GM21390 (cell line): ENCODE results near the gene WDR49.

Source experiments
- ATAC-seq: cut with Tn5 transposase; IDR thresholded peaks from one replicate; pipeline ENCODE4 v1.9.1; 2021; ENCODE audit not compliant: unreplicated experiment

WDR49 gene

DNA sequence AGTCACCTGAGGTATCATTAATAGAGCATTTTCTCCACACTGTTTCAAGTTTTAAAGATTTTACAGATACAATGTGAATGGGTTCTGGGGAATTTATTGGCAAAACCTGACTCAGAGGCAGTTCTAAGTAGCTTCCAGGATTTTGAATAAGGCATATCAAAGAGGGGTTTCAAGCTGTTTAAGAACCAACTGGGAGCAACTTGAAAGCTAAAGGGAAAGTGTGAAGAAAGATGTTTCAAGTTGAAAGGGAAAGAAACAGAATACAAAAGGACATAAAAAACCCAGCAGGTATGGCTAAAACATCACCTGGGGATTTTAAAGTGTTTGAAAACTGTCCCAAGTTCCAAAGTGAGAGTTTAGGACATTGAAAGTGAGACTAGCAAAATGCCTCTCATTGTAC lies 162.1 kb downstream of the WDR49 start:
- ATAC-seq = no peak

- ATAC-seq = no peak
Observed at GRCh38 chr3:167489571-167489970, 164.2 kb downstream of the WDR49 start.

DNA sequence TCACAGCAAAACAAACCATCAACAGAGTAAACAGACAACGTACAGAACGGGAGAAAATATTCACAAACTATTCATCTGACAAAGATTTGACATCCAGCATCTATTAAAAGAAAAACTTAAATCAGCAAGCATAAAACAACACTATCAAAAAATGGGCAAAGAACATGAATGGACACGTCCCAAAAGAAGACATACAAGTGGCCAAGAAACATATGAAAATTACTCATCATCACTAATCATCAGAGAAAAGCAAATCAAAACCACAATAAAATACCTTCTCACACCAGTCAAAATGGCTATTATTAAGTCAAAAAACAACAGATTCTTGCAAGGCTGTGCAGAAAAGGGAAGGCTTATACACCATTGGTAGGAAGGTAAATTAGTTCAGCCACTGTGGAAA lies 166.2 kb downstream of the WDR49 start:
- no peak for ATAC-seq

DNA sequence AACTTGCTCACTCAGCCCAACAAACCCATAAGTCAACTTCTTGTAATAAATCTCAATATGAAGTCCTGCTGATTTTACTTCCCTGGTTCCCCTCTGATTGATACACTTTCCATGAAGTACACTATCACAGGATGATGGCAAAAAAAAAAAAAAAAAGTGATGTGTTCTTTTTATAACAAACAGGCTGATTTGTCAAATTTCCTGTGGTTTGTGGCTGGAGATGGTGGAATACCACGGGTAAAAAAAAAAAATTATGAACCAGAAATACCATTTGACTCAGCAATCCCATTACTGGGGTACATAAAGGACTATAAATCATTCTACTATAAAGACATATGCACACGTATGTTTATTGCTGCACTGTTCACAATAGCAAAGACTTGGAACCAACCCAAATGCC lies 169.2 kb downstream of the WDR49 start:
- ATAC-seq = no peak

DNA sequence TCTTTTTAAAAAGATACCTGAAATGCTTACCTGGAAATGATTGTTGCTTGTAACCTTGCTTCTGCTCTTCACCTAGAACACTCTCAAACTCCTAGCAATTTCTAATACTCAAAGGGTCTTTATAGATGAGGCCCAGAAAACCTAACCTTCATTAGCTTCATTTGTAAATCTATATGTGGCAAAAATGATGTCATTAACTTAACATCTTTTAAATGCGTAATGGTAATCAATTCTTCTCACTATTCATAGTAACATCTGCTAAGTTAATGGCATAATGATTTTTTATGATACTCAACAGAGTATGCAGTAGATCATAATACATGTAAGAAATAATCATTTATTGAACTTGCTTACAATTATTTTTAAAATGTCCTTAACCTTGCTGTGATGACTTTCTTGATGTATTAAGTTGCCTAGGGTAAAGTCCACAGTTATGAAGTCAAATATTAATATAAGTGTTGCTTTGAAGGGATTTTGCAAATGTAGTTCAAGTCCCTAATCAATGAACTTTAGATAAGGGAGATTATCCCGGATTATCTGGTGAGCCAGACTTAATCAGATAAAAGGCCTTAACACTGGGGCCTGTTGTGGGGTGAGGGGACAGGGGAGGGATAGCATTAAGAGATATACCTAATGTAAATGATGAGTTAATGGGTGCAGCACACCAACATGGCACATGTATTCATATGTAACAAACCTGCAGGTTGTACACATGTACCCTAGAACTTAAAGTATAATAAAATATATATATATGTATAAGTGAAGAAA lies 169.8 kb downstream of the WDR49 start:
- no peak for ATAC-seq

- ATAC-seq = no peak
Observed at GRCh38 chr3:167481164-167481563, 172.6 kb downstream of the WDR49 start.

DNA sequence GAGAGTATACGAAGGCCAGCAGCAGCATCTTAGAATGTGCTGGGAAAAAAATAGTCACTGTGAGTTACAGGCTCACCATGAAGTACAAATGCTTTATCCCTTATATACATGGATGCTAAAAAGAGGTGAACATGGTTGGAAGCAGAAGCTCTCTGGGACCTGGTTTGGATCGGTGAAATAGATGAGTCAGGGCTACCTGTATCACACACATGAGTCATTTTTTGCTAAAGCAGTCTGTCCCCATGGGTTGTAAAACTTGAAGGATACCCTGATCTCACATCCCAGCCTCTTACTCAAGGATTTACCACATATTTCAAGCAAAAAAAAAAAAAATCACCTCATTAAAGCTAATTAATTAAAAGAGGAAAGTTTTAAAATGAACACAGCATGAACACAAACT lies 173.0 kb downstream of the WDR49 start:
- no peak for ATAC-seq

DNA sequence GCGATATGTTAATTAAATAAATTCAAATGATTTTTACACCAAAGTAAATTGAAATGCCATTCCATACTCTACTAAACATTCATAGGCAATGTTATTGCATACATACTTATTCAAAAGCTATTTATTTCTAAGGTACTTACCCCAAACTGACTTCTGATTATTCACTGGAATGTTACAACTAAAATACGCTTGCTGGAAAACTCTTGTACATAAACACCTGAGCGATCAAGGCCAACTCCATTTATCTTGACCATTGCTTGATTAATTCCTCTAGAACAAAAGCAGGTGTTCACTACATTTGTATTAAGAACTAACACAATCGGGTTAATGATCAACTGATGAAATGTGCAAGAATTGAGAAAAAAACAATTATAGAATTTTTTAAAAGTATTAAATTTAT lies 179.9 kb downstream of the WDR49 start, which contains the start of gene SERPINI2:
SERPINI2 (minus strand) TSS at position 180 of the 400 bp plus-strand sequence. CDS start 2,208 bp downstream, outside the sequence.
- ATAC-seq = no peak

GRCh38 chr3:167469381-167469780 lies 184.4 kb downstream of the WDR49 start:
- no peak for ATAC-seq

DNA sequence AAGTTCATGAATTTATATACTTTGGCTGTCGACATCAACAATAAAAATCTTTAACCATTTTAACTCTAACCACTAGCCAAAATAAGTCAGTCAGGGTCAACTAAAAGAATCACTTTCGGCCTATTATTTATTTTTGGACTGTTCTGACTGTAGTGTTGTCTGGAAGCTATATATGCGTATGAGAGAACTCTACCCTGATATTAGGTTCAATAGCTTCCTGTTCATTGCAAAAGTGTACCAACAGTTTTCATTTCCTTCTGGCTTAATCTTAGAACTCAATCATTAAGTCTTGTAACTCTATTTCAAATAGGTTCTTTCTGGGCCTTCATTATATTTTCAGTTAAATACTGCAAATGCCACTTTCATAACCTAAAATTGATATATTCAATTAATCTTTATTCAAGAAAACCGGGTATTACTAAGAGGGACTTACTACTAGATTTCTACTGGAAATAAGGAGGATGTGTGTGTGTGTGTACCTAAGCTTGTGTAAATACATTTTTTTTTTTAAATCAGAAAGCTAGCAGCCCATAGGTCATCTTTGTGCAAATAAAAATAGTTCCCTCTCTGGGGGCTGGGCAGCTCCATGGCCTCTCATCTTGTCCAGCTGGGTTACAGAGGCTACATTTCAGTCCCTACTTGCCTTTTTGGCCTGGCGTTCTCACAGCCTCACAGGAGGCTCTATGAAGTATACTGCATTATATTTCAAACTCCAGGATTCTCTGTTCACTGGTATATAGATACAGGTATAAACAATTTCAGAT lies 185.7 kb downstream of the WDR49 start:
- no peak for ATAC-seq

DNA sequence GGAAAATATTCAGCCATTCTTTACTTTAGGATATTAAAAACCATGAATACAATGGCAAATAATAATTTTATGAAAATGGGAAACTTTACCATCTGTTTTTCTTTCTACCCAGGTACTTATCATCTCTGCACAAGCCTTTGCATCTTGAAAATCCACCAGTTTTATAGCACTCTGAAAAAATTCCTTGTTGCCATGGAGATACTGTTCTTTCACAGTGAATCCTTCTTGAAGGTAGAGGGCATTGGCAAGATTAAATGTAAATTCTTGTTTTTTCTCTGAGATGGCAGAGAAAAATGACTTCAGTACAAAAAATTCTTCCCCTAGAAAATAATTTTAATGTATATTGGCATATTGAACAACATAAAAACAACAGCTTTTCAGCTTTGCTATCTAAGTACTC lies 186.8 kb downstream of the WDR49 start:
- no peak for ATAC-seq

DNA sequence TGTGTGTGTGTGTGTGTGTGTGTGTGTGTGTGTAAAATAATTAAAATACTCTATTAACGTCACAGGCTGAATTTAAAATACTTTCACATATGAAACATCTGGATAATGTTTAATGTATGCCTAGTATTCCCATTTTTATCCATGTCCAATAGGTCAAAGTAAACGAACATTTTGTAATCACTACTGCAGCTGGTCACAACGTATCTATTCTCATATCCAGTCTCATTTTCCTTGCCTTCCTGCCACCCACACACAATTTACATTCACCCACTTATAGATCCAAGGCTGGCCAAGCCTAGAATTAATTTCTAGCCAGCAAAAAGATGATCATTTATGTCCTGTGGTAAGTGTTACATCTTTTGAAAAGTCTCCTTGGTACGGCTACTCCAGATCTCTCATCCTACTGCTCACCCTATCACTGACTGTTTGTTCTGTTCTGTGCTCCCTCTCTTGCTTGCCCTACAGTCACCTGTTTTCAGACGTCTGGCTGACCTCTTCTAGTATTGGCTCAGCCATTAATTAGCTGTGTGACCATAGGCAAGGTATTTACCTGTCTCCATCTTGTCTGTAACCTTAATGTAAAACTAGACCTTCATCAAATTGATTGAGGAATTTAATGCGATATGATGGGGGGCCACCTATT lies 197.5 kb downstream of the WDR49 start:
- ATAC-seq = no peak

DNA sequence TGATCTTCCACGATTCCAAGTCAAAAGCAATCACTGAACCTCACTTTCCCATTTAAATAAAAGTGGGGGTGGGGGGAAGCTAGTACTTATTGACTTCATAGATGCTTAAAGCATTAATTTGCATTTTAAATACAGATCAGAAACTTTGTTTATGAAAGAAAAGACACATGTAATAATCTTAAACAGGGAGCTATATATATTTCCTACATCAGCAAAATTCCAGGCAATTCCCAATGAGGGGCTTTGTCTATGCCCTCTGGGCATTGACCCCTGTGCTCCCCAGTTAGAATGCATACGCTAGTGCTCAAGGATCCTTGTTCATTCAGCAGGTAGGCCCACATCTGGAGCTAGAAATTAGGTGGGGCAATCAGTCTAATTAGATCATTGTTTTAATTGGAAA lies 199.9 kb downstream of the WDR49 start:
- ATAC-seq = no peak

GRCh38 chr3:167451282-167451681 lies 202.5 kb downstream of the WDR49 start:
- ATAC-seq = no peak

- no peak for ATAC-seq
Observed at GRCh38 chr3:167450675-167451074, 203.1 kb downstream of the WDR49 start.

GRCh38 chr3:167450195-167450594 lies 203.5 kb downstream of the WDR49 start:
- ATAC-seq = peak; percentile 50

DNA sequence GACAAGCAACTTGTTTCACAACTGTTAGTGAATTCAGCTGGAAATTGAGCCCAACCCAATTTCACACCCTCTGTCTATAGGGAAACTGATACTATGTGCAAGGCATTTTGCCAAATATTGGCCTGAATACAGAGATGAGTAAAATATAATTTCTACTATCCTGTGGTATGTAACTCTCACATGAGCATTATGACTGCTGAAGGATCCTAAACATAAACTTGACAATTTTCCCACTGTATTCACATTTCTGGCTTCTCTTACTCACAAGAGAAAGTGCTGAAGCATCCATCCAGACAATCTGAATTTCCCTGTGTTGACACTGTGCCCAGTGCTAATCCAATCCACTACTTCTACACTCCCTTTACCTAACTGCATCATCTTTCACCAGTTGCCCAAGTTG lies 208.3 kb downstream of the WDR49 start:
- ATAC-seq = no peak

DNA sequence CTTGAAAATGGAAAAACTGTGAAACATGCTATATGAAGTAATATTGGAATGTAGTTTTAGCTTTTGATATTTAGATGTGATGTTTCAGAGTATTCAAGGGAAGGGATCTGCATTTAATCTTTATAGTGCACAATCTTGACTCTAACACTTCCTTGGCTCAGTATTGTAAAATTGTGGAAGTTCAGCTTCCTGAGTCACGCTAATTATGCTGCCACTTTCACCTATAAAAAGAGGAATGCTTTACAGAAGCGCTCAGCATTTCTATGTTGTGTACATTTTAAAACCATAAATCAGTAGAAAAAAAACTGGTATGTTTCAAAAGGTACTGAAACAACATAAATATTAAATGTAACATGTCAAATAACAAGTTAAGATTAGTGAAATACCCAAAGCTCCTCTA lies 212.5 kb downstream of the WDR49 start:
- ATAC-seq = no peak

DNA sequence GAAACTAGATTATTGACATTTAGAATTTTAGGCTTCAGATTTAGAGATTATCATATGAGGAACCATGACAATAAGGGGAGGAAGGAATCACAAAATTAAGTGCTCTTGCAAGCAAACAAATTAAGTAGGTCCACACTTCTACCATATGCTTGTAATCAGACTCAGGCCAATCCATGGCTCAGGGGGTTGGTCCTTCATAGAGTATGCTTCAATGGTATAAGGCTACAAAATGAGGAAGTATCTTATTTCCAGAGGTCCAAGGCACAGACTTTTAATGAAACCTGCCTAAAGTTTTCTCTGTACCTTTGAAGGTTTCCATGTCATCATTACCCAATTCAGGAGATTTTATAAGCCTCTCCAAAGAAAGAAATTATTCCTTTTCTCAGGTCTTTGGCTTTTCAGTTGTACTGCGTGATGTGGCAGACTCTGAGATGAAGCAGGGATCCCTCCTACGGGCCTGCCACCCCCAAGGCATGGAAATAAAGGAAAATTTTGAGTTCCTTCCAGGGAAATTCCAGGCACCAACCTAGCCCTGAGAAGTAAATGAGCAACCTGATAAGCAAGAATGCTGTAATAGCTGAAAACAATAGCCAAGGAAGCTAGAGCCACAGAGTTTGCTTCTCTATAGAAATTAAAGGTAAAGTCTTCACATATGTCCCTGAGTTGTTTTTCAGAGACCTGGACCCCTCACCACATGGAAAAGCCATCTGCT lies 216.2 kb downstream of the WDR49 start:
- no peak for ATAC-seq
